Fibroblast of lung (primary cell): ENCODE data around the gene KCNMA1. TPM values are rescaled to one million over a fixed set of nuclear protein-coding genes. Genes with fewer than 3 reads are reported as not detected.

ENCODE experiments used
- DNase-seq, 2 donors: peaks; one replicate each; pipeline versions ENCODE4 v3.0.0 to v3.0.0-alpha.2; 2010; ENCODE audit warnings: low read depth in 2 of 2
- H2AFZ ChIP-seq: 2 replicates; pipeline ENCODE4 v1.5.1; 2012; ENCODE audit warnings: low read length, control low read depth, inconsistent platforms
- H3K27ac ChIP-seq: 2 replicates; pipeline ENCODE4 v1.5.1; 2011; ENCODE audit warnings: low read length, control low read depth; ENCODE audit not compliant: insufficient read depth
- H3K27me3 ChIP-seq: 2 replicates; pipeline ENCODE4 v1.5.1; 2011; ENCODE audit warnings: mild to moderate bottlenecking, low read length; ENCODE audit not compliant: control insufficient read depth, insufficient read depth
- H3K36me3 ChIP-seq: 2 replicates; pipeline ENCODE4 v1.5.1; 2011; ENCODE audit warnings: low read length; ENCODE audit not compliant: control insufficient read depth, insufficient read depth
- H3K4me1 ChIP-seq: 2 replicates; pipeline ENCODE4 v1.5.1; 2011; ENCODE audit warnings: low read length; ENCODE audit not compliant: control insufficient read depth, insufficient read depth; ENCODE audit errors: extremely low read depth
- H3K4me2 ChIP-seq: 2 replicates; pipeline ENCODE4 v1.5.1; 2011; ENCODE audit warnings: low read length, control low read depth; ENCODE audit not compliant: insufficient read depth; ENCODE audit errors: extremely low read depth
- H3K4me3 ChIP-seq, 4 experiments: fragments of 200-600 bp in 1 of 4; sonication (generic) in 1 of 4; replicated peaks in 1 of 4; 2 replicates each; pipeline ENCODE4 v1.5.1; 2011 to 2016; ENCODE audit warnings: low read length in 4 of 4, low read depth in 3 of 4, mild to moderate bottlenecking in 3 of 4, control low read depth in 2 of 4, inconsistent platforms in 1 of 4, mixed read lengths in 1 of 4; ENCODE audit not compliant: insufficient read depth in 1 of 4; ENCODE audit errors: control extremely low read depth in 1 of 4
- H3K79me2 ChIP-seq: 2 replicates; pipeline ENCODE4 v1.5.1; 2012; ENCODE audit warnings: mild to moderate bottlenecking, low read length, inconsistent platforms; ENCODE audit not compliant: control insufficient read depth, insufficient read depth
- H3K9ac ChIP-seq: 2 replicates; pipeline ENCODE4 v1.5.1; 2011; ENCODE audit warnings: mild to moderate bottlenecking, low read length, control low read depth; ENCODE audit not compliant: insufficient read depth
- H3K9me3 ChIP-seq: 2 replicates; pipeline ENCODE4 v1.5.1; 2012; ENCODE audit warnings: low read depth, low read length; ENCODE audit not compliant: control insufficient read depth, insufficient read depth
- H4K20me1 ChIP-seq: 2 replicates; pipeline ENCODE4 v1.5.1; 2011; ENCODE audit warnings: low read length; ENCODE audit not compliant: control insufficient read depth, insufficient read depth; ENCODE audit errors: extremely low read depth
- EZH2 ChIP-seq: IDR thresholded peaks from 2 replicates; pipeline ENCODE4 v1.5.1; 2012; ENCODE audit warnings: low read length, control low read depth, mild to moderate bottlenecking; ENCODE audit errors: missing control alignments
- polyA plus RNA-seq, 2 donors: library from polyadenylated mRNA; depleted of rRNA in 1 of 2; stranded (reverse) in 1 of 2; unstranded in 1 of 2; fragments of >200 nt; gene quantifications; 2 replicates each; pipeline ENCODE4 v1.2.1, GENCODE V29; 2011 to 2012; ENCODE audit warnings: missing spikeins in 1 of 2
- total RNA-seq: library from RNA; depleted of rRNA; stranded (reverse); fragments of >200 nt; gene quantifications from 2 replicates; pipeline ENCODE4 v1.2.1, GENCODE V29; 2014
- TF ChIP-seq, protein P1 (sequence below), 2 donors: IDR thresholded peaks in 1 of 2; conservative IDR thresholded peaks in 1 of 2; 1 replicate in 1 of 2; 2 replicates in 1 of 2; pipeline ENCODE4 v1.5.1; 2011 to 2012; ENCODE audit warnings: low read length in 2 of 2, control low read depth in 1 of 2, inconsistent platforms in 1 of 2, low read depth in 1 of 2, mild to moderate bottlenecking in 1 of 2

The KCNMA1 gene
- total and polyA plus RNA-seq, 2 donors (not counting 1 experiment from before 2014, with no cell fraction given): 31.0 to 138 TPM

- Histone ChIP-seq H3K27me3 (no peaks in the 10 kb centered on the region), H3K4me2 (no peak overlapping the region), H2AFZ (no peak overlapping the region), H3K79me2 (no peaks in the 10 kb centered on the region), H3K27ac (no peak overlapping the region), H3K9ac (no peak overlapping the region), H3K4me1 (peaks cover 8% of the 10 kb centered on the region), H3K9me3 (no peaks in the 10 kb centered on the region), H3K4me3 (no peak overlapping the region), H4K20me1 (no peaks in the 10 kb centered on the region), H3K36me3 (no peaks in the 10 kb centered on the region)
- TF ChIP-seq, protein P1, sequence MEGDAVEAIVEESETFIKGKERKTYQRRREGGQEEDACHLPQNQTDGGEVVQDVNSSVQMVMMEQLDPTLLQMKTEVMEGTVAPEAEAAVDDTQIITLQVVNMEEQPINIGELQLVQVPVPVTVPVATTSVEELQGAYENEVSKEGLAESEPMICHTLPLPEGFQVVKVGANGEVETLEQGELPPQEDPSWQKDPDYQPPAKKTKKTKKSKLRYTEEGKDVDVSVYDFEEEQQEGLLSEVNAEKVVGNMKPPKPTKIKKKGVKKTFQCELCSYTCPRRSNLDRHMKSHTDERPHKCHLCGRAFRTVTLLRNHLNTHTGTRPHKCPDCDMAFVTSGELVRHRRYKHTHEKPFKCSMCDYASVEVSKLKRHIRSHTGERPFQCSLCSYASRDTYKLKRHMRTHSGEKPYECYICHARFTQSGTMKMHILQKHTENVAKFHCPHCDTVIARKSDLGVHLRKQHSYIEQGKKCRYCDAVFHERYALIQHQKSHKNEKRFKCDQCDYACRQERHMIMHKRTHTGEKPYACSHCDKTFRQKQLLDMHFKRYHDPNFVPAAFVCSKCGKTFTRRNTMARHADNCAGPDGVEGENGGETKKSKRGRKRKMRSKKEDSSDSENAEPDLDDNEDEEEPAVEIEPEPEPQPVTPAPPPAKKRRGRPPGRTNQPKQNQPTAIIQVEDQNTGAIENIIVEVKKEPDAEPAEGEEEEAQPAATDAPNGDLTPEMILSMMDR (conservative IDR thresholded peaks at IDR 0.05 in 1 of 2, IDR thresholded peaks at IDR 0.05 in 1 of 2; ENCODE audit: low read depth in 1 of 2, low read length in 2 of 2): no peak
- TF ChIP-seq EZH2: no peak
- DNase-seq: no peak
Measured at GRCh38 chr10:77474386-77474785, 163.2 kb downstream of the KCNMA1 start.

- no peaks in the 10 kb centered on the region for H3K36me3 ChIP-seq
Measured at GRCh38 chr10:77472146-77472545, 165.5 kb downstream of the KCNMA1 start.

GRCh38 chr10:77471069-77471536 lies 166.5 kb downstream of the KCNMA1 start:
- H3K4me1 ChIP-seq: no peaks in the 10 kb centered on the region
- no peaks in the 10 kb centered on the region for H3K36me3 ChIP-seq
- no peak overlapping the region for H2AFZ ChIP-seq
- no peaks in the 10 kb centered on the region for H3K27me3 ChIP-seq
- H3K9ac ChIP-seq: no peak overlapping the region
- H3K4me3 ChIP-seq: no peak overlapping the region
- H4K20me1 ChIP-seq: no peaks in the 10 kb centered on the region
- H3K79me2 ChIP-seq: no peaks in the 10 kb centered on the region
- DNase-seq: no peak
- no peaks in the 10 kb centered on the region for H3K9me3 ChIP-seq
- no peak overlapping the region for H3K4me2 ChIP-seq
- H3K27ac ChIP-seq: no peak overlapping the region
- TF ChIP-seq EZH2: no peak

More at GRCh38 chr10:77472146-77472545, 165.5 kb downstream of the KCNMA1 start:
- no peak for DNase-seq
- no peak overlapping the region for H3K4me3 ChIP-seq
- no peaks in the 10 kb centered on the region for H3K79me2 ChIP-seq
- no peaks in the 10 kb centered on the region for H3K4me1 ChIP-seq
- no peak overlapping the region for H3K9ac ChIP-seq
- TF ChIP-seq, protein P1 (conservative IDR thresholded peaks at IDR 0.05 in 1 of 2, IDR thresholded peaks at IDR 0.05 in 1 of 2; ENCODE audit: low read depth in 1 of 2, low read length in 2 of 2): no peak
- TF ChIP-seq EZH2: no peak
- no peak overlapping the region for H3K4me2 ChIP-seq
- no peaks in the 10 kb centered on the region for H3K27me3 ChIP-seq
- no peak overlapping the region for H3K27ac ChIP-seq
- no peak overlapping the region for H2AFZ ChIP-seq
- H4K20me1 ChIP-seq: no peaks in the 10 kb centered on the region
- H3K9me3 ChIP-seq: no peaks in the 10 kb centered on the region
